HCT116 (cell line): ENCODE results near the gene PHPT1. TPM values are rescaled to one million over a fixed set of nuclear protein-coding genes. Genes with fewer than 3 reads are reported as not detected.

ENCODE experiments used
- ATAC-seq: fragments of 200-7000 bp; cut with Tn5 transposase; 2 replicates; pipeline ENCODE4 v1.9.1; 2020; ENCODE audit warnings: mild to moderate bottlenecking, moderate library complexity
- BruUV-seq: library from RNA; stranded (reverse); fragments of 400-500 nt; replicated peaks from 2 replicates; lab custom pipeline; 2021; lab: Mats Ljungman, UMichigan
- CTCF ChIA-PET: fragments of 300-600 bp; sonication (Branson Sonifier 250); formaldehyde crosslinking; loops from one replicate; lab custom pipeline; 2021; ENCODE audit warnings: antibody characterized with exemption; lab: Charles Lee
- POLR2A ChIA-PET: fragments of 300-600, 350-600 bp; sonication (Branson Sonifier 250); formaldehyde crosslinking; loops from one replicate; lab custom pipeline; 2021; ENCODE audit warnings: antibody characterized with exemption; lab: Charles Lee
- RAD21 ChIA-PET, 2 experiments: fragments of 300-600 bp; sonication (Branson Sonifier 250); formaldehyde crosslinking; loops; one replicate each; lab custom pipeline; 2023; ENCODE audit warnings: low total read pairs in 2 of 2; ENCODE audit not compliant: uncharacterized antibody in 2 of 2, unreplicated experiment in 2 of 2, low non-redundant PET in 1 of 2; lab: Charles Lee
- DNase-seq: peaks from one replicate; pipeline ENCODE4 v3.0.0-alpha.2; 2010; ENCODE audit warnings: low read depth, low spot score
- H2AFZ ChIP-seq: fragments of 200-600 bp; shearing (Covaris generic), sonication (generic); 2 replicates; pipeline ENCODE4 v1.6.1; 2017; ENCODE audit warnings: low read depth, mixed run types, mixed read lengths, antibody characterized with exemption, low read length; ENCODE audit not compliant: poor library complexity, severe bottlenecking
- H3K27ac ChIP-seq: 2 replicates; pipeline ENCODE4 v1.5.1; 2012; ENCODE audit warnings: low read depth, low read length
- H3K27me3 ChIP-seq: fragments of 200-600 bp; sonication (generic); 2 replicates; pipeline ENCODE4 v1.6.1; 2016; ENCODE audit warnings: mixed run types, low read length, mixed read lengths; ENCODE audit not compliant: insufficient read depth
- H3K36me3 ChIP-seq, 2 experiments: fragments of 200-500 bp in 1 of 2; fragments of 200-600 bp in 1 of 2; sonication (Bioruptor generic) in 1 of 2; sonication (generic) in 1 of 2; 2 replicates each; pipeline versions ENCODE4 v1.5.1 to v1.6.1; 2014 to 2016; ENCODE audit warnings: low read length in 2 of 2, inconsistent platforms in 1 of 2, mixed read lengths in 1 of 2, mixed run types in 1 of 2; ENCODE audit not compliant: insufficient read depth in 2 of 2, control insufficient read depth in 1 of 2
- H3K4me1 ChIP-seq, 2 experiments: fragments of 200-600 bp in 1 of 2; sonication (generic) in 1 of 2; 2 replicates each; pipeline versions ENCODE4 v1.5.1 to v1.6.1; 2012 to 2017; ENCODE audit warnings: low read length in 2 of 2, inconsistent platforms in 1 of 2, mild to moderate bottlenecking in 1 of 2, mixed read lengths in 1 of 2, mixed run types in 1 of 2, moderate library complexity in 1 of 2; ENCODE audit not compliant: insufficient read depth in 2 of 2, control insufficient read depth in 1 of 2
- H3K4me2 ChIP-seq: fragments of 200-600 bp; sonication (generic); 2 replicates; pipeline ENCODE4 v1.6.1; 2017; ENCODE audit warnings: mixed run types, low read length, mixed read lengths
- H3K4me3 ChIP-seq, 2 experiments: fragments of 200-600 bp in 1 of 2; sonication (generic) in 1 of 2; replicated peaks in 1 of 2; 2 replicates each; pipeline ENCODE4 v1.5.1; 2011 to 2016; ENCODE audit warnings: low read length in 2 of 2, control low read depth in 1 of 2, low read depth in 1 of 2, mild to moderate bottlenecking in 1 of 2, mixed read lengths in 1 of 2, mixed run types in 1 of 2
- H3K79me2 ChIP-seq: fragments of 200-600 bp; sonication (generic); 2 replicates; pipeline ENCODE4 v1.6.1; 2017; ENCODE audit warnings: mild to moderate bottlenecking, mixed run types, low read length, moderate library complexity, mixed read lengths; ENCODE audit not compliant: insufficient read depth
- H3K9ac ChIP-seq: fragments of 200-600 bp; sonication (generic); 2 replicates; pipeline ENCODE4 v1.6.1; 2016; ENCODE audit warnings: low read length, mixed read lengths
- H3K9me2 ChIP-seq: fragments of 200-600 bp; sonication (generic), shearing (Covaris generic); 2 replicates; pipeline ENCODE4 v1.6.1; 2017; ENCODE audit warnings: mixed run types, mild to moderate bottlenecking, moderate library complexity; ENCODE audit not compliant: insufficient read depth
- H3K9me3 ChIP-seq, 2 experiments: fragments of 200-500 bp in 1 of 2; fragments of 200-600 bp in 1 of 2; sonication (Bioruptor generic) in 1 of 2; sonication (generic) in 1 of 2; 2 replicates each; pipeline ENCODE4 v1.6.1; 2014 to 2017; ENCODE audit warnings: low read length in 2 of 2, mixed read lengths in 2 of 2, inconsistent platforms in 1 of 2, low read depth in 1 of 2, mild to moderate bottlenecking in 1 of 2, mixed run types in 1 of 2, moderate library complexity in 1 of 2; ENCODE audit not compliant: control insufficient read depth in 1 of 2, insufficient read depth in 1 of 2
- H4K20me1 ChIP-seq: fragments of 200-600 bp; sonication (generic), shearing (Covaris generic); 2 replicates; pipeline ENCODE4 v1.6.1; 2017; ENCODE audit warnings: mixed run types, mild to moderate bottlenecking, moderate library complexity; ENCODE audit not compliant: insufficient read depth
- CEBPB ChIP-seq: IDR thresholded peaks from 2 replicates; pipeline ENCODE4 v1.6.1; 2012; ENCODE audit warnings: low read depth
- EGR1 ChIP-seq: IDR thresholded peaks from 2 replicates; pipeline ENCODE4 v1.6.1; 2012; ENCODE audit warnings: low read depth
- ELF1 ChIP-seq: IDR thresholded peaks from 2 replicates; pipeline ENCODE4 v1.6.1; 2012; ENCODE audit warnings: low read depth, borderline replicate concordance
- EZH2phosphoT487 ChIP-seq: fragments of 200-600 bp; IDR thresholded peaks from 2 replicates; pipeline ENCODE4 v1.6.1; 2018; ENCODE audit warnings: antibody characterized with exemption, borderline replicate concordance
- JUND ChIP-seq: IDR thresholded peaks from 2 replicates; pipeline ENCODE4 v1.6.1; 2012
- POLR2A ChIP-seq: IDR thresholded peaks from 2 replicates; pipeline ENCODE4 v1.7.0; 2011; ENCODE audit warnings: borderline replicate concordance; ENCODE audit not compliant: insufficient read depth, insufficient read length; ENCODE audit errors: extremely low read depth
- SIN3A ChIP-seq: IDR thresholded peaks from 2 replicates; pipeline ENCODE4 v1.6.1; 2012; ENCODE audit warnings: low read depth
- SRF ChIP-seq: IDR thresholded peaks from 2 replicates; pipeline ENCODE4 v1.6.1; 2012; ENCODE audit warnings: low read depth
- TCF7L2 ChIP-seq: IDR thresholded peaks from 2 replicates; pipeline ENCODE4 v1.7.0; 2011; ENCODE audit warnings: borderline replicate concordance, inconsistent platforms; ENCODE audit not compliant: insufficient read depth, insufficient read length; ENCODE audit errors: extremely low read depth
- ZFX ChIP-seq: fragments of 450-650 bp; IDR thresholded peaks from 2 replicates; pipeline ENCODE4 v1.6.1; 2017
- ZNF274 ChIP-seq: fragments of 200-500 bp; sonication (Bioruptor generic); IDR thresholded peaks from 2 replicates; pipeline ENCODE4 v1.6.1; 2014; ENCODE audit warnings: mild to moderate bottlenecking, low read depth, low read length, inconsistent platforms
- intact Hi-C: fragments of 100-400 bp; cut with micrococcal nuclease; formaldehyde crosslinking; loops from 2 replicates; pipeline ENCODE4 v1.10.0; 2022
- total RNA-seq: library from RNA; stranded (reverse); gene quantifications from one replicate; pipeline ENCODE4 v1.2.1, GENCODE V29; 2021; ENCODE audit not compliant: unreplicated experiment
- TF ChIP-seq, protein P1 (sequence below), 3 experiments: fragments of 200-600 bp in 1 of 3; sonication (generic) in 1 of 3; IDR thresholded peaks in 2 of 3; conservative IDR thresholded peaks in 1 of 3; 2 replicates each; pipeline ENCODE4 v1.5.1; 2012 to 2017; ENCODE audit warnings: low read depth in 2 of 3, low read length in 2 of 3, antibody characterized with exemption in 1 of 3, borderline replicate concordance in 1 of 3, control low read depth in 1 of 3, mild to moderate bottlenecking in 1 of 3, mixed read lengths in 1 of 3, mixed run types in 1 of 3, moderate library complexity in 1 of 3; ENCODE audit not compliant: insufficient read depth in 1 of 3
- TF ChIP-seq, protein P2 (sequence below): IDR thresholded peaks from 2 replicates; pipeline ENCODE4 v1.6.1; 2012
- TF ChIP-seq, protein P3 (sequence below): IDR thresholded peaks from 2 replicates; pipeline ENCODE4 v1.6.1; 2012; ENCODE audit warnings: low read depth

PHPT1 gene
- total RNA-seq, 1 experiment from 2014 or later: 148 TPM

DNA sequence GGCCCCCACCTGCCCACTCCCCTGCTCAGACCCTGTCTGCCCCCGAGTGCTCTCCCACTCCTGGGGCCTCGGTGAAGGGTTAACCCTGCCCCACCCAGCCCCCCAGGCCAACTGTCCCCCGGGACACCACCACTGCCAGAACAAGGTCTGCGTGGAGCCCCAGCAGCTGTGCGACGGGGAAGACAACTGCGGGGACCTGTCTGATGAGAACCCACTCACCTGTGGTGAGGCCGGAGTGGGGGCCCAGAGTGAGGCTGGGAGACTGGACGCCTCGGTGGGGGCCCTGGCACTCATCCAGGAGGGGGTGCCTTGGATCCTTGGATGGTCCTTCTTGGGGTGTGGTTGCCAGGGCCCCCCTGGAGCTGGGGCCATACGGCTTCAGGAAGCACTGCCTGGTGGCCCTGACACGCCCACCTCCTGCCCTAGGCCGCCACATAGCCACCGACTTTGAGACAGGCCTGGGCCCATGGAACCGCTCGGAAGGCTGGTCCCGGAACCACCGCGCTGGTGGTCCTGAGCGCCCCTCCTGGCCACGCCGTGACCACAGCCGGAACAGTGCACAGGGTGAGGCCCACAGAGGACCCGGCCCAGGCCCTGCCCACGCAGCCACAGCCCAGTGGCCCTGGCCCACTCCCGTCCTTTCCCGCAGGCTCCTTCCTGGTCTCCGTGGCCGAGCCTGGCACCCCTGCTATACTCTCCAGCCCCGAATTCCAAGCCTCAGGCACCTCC lies 5.1 kb downstream of the PHPT1 start:
- intact Hi-C loops: no loop called here
- ChIA-PET CTCF (no interaction called here), RAD21 (no interaction called here), POLR2A (no interaction called here)
- H3K27me3 ChIP-seq: no peaks in the 10 kb centered on the region
- H4K20me1 ChIP-seq: no peaks in the 10 kb centered on the region
- peaks cover 7% of the 10 kb centered on the region; the same call in 1 of the 2 replicates for H3K79me2 ChIP-seq
- BruUV-seq: no TSS peak
- ATAC-seq (no peak), DNase-seq (no peak)
- peaks cover 0 to 14% of the 10 kb centered on the region in 2 experiments; a peak in 1 of 4 replicates for H3K36me3 ChIP-seq
- no peaks in the 10 kb centered on the region for H3K9me2 ChIP-seq
- no peak overlapping the region for H2AFZ ChIP-seq
- H3K9me3 ChIP-seq: no peaks in the 10 kb centered on the region
- H3K9ac ChIP-seq: no peak overlapping the region
- H3K27ac ChIP-seq: no peak overlapping the region
- peaks cover 4 to 14% of the 10 kb centered on the region in 2 experiments; a peak in 2 of 4 replicates for H3K4me1 ChIP-seq
- no peak overlapping the region for H3K4me3 ChIP-seq
- TF ChIP-seq POLR2A: no peak
- TF ChIP-seq, protein P1, sequence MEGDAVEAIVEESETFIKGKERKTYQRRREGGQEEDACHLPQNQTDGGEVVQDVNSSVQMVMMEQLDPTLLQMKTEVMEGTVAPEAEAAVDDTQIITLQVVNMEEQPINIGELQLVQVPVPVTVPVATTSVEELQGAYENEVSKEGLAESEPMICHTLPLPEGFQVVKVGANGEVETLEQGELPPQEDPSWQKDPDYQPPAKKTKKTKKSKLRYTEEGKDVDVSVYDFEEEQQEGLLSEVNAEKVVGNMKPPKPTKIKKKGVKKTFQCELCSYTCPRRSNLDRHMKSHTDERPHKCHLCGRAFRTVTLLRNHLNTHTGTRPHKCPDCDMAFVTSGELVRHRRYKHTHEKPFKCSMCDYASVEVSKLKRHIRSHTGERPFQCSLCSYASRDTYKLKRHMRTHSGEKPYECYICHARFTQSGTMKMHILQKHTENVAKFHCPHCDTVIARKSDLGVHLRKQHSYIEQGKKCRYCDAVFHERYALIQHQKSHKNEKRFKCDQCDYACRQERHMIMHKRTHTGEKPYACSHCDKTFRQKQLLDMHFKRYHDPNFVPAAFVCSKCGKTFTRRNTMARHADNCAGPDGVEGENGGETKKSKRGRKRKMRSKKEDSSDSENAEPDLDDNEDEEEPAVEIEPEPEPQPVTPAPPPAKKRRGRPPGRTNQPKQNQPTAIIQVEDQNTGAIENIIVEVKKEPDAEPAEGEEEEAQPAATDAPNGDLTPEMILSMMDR (IDR thresholded peaks at IDR 0.05 in 2 of 3, conservative IDR thresholded peaks at IDR 0.05 in 1 of 3; ENCODE audit: borderline replicate concordance in 1 of 3, insufficient read depth in 1 of 3, low read depth in 2 of 3, low read length in 2 of 3): no peak
- TF ChIP-seq JUND: no peak
- no peak for TF ChIP-seq TCF7L2
- TF ChIP-seq, protein P2, sequence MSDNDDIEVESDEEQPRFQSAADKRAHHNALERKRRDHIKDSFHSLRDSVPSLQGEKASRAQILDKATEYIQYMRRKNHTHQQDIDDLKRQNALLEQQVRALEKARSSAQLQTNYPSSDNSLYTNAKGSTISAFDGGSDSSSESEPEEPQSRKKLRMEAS: no peak
- TF ChIP-seq EGR1: no peak
- no peak for TF ChIP-seq SRF
- no peak for TF ChIP-seq EZH2phosphoT487
- no peak for TF ChIP-seq ELF1
- TF ChIP-seq SIN3A: no peak
- no peak for TF ChIP-seq CEBPB
- TF ChIP-seq, protein P3, sequence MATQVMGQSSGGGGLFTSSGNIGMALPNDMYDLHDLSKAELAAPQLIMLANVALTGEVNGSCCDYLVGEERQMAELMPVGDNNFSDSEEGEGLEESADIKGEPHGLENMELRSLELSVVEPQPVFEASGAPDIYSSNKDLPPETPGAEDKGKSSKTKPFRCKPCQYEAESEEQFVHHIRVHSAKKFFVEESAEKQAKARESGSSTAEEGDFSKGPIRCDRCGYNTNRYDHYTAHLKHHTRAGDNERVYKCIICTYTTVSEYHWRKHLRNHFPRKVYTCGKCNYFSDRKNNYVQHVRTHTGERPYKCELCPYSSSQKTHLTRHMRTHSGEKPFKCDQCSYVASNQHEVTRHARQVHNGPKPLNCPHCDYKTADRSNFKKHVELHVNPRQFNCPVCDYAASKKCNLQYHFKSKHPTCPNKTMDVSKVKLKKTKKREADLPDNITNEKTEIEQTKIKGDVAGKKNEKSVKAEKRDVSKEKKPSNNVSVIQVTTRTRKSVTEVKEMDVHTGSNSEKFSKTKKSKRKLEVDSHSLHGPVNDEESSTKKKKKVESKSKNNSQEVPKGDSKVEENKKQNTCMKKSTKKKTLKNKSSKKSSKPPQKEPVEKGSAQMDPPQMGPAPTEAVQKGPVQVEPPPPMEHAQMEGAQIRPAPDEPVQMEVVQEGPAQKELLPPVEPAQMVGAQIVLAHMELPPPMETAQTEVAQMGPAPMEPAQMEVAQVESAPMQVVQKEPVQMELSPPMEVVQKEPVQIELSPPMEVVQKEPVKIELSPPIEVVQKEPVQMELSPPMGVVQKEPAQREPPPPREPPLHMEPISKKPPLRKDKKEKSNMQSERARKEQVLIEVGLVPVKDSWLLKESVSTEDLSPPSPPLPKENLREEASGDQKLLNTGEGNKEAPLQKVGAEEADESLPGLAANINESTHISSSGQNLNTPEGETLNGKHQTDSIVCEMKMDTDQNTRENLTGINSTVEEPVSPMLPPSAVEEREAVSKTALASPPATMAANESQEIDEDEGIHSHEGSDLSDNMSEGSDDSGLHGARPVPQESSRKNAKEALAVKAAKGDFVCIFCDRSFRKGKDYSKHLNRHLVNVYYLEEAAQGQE: no peak
- TF ChIP-seq ZFX: no peak
- no peak for TF ChIP-seq ZNF274
- H3K4me2 ChIP-seq: no peak overlapping the region
